GOT3 (cell line): ENCODE results near the gene SLAMF1.
"Not testable (repeated sequence)": the region's sequence is repeated elsewhere in the genome, so short reads cannot be mapped to it uniquely, and the experiment has no call there.

Experiments used
- DNase-seq: peaks from one replicate; lab custom pipeline; 2025; ENCODE audit warnings: mixed read lengths; lab: John Stamatoyannopoulos, UW

Gene SLAMF1

GRCh38 chr1:160638926-160639325, 7.9 kb downstream of the SLAMF1 start:
- no peak for DNase-seq

DNA sequence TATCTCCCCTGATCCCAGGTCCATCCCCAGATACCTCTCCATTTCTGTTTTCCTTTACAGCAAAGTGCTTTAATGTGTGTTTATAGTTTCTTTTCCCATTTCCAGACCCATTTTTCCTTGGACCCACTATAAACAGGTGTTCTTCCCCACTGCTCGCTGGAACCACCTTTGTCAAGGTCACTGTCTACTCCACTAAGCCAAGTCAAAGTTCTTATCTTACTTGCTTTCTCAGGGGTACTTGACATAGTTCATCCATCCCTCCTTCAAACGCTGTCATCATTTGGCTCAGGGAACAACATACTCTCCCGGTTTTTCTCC, 8.3 kb downstream of the SLAMF1 start:
- no peak for DNase-seq

- DNase-seq: no peak
Measured at GRCh38 chr1:160637821-160638539, 8.9 kb downstream of the SLAMF1 start.

DNA sequence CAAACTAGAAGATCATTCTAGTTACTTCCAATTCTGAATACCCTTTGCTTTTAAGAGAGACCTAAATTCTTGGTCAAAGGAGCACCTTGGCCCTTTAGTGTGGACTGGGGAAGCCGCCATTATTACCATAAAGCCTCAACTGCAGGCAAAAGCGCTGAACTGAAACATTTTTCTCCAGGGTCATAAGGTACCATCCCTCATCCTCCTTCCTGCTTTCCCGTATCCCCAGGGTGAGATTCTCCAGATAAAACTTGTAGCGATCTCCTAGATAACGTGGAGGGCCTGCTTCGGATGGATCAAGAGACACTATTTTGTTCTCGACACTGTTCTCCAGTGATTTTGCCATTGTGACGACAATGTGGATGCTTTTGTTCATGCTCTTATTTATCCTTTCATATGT, 9.8 kb downstream of the SLAMF1 start:
- DNase-seq: no peak

DNA sequence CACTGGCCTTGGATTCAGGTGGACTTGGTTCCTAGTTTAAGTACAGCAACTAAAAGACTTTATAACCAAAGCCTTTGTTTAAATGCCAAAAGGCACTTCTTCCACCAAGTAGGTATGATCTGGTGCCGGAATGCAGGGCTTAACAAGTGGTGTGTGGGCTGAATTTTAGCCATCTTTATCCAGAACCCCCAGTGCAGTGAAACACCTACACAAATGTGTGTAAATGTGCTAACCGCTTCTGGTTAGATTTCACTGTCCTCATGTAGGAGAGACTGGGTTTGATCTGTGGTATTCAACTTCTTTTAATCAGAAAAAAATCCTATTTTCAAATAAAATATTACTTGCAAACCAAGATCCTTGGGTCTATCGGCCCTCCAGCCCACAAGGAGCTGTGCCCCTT, 10.3 kb downstream of the SLAMF1 start:
- DNase-seq: no peak

DNA sequence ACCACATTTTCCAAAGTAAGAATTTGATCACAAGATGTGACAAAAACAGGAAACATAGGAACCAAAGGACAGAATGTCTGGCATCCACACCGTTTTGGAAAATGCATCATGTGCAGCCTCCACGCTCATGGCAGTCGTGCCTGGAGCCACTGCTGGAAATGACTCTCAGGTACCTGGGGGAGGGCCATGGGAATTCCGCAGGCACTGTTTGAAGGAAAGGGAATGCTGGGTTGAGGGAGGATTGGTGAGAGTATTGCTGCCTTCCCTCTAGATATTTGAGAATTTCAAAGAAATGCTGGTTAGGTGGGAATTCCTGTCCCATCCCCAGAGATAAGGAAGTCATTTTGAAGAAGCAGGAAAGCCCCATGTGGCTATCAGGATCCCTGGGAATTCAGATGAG, 10.8 kb downstream of the SLAMF1 start:
- DNase-seq: no peak

DNA sequence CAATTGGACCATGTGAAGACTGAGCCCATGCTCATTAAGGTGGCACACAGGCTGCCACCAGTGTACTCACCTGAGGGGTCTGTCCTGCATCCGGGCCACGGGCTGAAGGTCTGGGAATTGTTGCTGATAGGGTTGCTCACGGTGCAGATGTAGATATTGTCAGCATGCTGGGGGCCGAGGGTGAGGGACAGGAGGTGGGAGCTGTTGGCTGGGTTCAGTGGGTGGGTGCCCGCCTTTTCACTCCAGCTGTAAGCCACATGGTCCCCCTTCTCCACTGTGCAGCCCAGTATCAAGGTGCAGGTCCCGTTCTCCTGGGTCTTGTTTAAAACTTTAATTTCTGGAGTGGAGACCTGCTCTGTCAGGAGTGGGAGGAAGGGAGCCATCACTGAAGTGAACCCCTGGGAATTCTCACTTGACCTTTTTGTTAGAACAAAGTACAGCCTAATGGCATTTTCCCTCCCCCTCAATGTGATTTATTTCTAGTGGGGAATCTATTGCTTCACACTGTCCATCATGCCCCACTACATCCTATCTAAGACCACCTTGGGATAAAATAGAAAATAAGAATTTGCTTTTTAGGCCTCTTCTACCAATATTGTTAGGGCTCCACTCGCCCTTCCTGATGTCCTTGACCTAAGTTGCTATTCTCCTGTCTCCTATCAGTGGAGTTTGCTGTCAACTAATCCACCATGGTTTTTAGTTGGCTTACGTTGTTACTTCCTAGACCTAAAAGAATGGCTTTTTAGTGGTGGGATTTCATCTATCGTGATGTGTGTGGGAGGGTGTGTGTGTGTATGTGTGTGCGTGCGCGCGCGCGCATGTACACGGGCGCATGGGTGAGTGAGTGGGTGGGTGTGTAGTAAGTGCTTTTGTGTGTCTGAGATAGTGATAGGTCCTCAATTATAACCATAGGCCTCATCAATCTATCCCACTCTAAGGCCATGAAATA, 12.0 kb downstream of the SLAMF1 start:
- DNase-seq: no peak

DNA sequence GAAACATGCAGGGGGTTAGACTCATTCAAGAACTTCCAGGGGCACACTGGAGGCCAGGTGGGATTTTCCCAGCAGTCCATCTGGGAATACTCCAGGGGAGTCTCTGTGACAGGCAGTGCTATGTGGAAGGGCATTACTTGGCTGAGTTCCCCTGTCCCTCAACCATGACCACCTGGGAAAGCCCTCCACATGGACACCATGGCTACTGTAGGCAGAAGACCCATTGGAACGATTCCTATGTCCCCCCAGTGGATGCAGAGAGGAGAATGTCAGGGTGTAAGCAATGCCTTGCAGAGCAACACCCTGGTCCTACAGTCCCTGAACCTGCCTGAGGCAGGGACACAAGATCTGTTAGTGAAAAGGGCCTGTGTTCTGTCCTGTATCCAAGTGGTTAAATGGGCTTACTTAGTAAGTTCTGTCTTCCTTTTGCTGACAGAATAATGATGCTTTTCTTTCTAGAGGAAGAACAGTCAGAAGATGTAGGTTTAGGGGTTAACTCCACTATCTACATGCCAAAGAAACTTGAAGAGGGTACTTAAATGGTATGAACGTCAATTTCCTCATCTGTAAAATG, 13.4 kb downstream of the SLAMF1 start:
- DNase-seq: no peak

GRCh38 chr1:160631983-160632625, 14.7 kb downstream of the SLAMF1 start:
- no peak for DNase-seq

DNA sequence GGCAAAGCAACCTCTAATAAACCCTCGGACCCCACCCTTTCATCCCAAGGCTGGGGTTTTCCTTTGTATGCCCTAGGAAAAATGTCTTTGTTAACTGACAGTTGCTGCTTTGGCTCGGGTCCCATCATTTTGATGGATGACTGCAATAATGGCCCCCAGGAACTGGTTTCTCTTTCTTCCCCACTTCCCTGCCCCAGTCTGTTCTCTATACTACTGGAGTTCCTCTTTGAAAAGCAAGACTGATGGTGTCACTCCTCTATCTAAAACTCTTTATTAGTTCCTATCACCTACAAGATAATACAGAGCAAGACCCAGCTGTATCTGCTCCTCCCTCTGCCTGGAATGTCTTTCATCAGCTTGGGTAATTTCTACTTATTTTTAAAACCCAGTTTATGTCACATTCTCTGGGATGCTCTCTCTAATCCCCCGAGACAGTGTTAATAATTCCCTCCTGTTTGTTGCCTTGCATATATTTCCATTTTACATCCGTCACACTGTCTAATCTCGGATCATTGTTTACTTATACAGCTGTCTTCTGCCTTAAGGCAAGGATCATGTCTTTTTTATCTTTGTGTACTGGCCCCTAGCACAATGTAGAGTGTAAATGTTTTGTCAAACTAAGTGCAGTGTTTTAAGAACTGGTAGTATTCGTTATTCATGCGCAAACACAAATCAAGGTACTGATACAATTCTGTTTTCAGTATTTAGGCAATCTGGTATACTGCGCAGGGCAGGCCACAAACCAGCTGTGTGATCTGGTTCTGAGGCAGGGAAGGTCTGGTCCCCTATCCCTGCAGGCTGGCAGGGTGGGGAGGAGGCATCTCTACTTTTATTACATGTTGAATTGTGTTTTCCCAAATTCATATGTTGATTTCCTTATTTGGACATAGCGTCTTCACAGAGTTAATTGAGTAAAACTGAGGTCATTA, 16.1 kb downstream of the SLAMF1 start:
- no peak for DNase-seq

DNA sequence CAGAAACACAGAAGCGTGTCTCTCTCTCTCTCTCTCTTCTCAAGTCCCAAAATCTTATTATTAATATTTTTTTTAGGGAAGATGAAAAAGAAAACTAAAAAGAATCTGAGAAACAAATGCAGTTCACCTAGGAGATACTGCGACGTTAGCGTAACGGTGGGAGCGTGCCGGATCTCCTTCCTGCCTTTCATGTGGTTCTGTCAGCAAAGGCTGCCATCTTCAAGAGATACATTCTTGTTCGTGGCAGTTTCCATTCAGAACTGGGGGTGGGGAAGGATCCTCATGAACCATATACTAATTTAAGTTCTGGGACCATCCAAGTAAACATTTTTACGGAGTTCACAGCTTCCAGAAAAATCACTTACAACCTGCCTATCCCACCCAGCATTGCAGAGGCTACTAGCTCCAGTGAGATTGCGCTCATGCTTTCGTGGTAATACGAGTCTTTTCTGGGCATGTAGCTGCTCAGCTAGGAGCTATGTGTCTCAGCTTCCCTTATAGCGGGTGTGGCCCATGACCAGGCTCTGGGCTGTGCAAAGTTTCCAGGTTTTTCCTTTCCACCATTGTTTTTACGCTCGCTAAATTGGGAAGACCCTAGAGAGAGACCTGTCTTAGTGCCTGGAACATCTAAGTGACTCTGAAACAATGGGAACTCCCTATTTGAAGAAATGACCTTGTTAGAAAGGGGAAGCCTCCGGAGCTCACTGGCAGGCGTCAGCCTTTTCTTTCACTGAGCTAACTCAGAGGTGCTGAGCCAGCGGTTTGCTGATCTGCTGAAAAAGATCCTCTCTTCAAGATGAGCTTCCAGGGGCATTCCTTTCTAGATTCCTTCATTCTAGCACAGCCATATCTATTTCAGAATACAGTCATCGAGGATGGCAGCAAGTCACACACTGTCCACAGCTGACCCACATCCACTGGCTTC, 17.3 kb downstream of the SLAMF1 start:
- no peak for DNase-seq

GRCh38 chr1:160628799-160629263, 18.0 kb downstream of the SLAMF1 start:
- no peak for DNase-seq

GRCh38 chr1:160627677-160628289, 19.1 kb downstream of the SLAMF1 start:
- DNase-seq: not testable (repeated sequence)

- no peak for DNase-seq
Measured at GRCh38 chr1:160626509-160627342, 20.1 kb downstream of the SLAMF1 start.

DNA sequence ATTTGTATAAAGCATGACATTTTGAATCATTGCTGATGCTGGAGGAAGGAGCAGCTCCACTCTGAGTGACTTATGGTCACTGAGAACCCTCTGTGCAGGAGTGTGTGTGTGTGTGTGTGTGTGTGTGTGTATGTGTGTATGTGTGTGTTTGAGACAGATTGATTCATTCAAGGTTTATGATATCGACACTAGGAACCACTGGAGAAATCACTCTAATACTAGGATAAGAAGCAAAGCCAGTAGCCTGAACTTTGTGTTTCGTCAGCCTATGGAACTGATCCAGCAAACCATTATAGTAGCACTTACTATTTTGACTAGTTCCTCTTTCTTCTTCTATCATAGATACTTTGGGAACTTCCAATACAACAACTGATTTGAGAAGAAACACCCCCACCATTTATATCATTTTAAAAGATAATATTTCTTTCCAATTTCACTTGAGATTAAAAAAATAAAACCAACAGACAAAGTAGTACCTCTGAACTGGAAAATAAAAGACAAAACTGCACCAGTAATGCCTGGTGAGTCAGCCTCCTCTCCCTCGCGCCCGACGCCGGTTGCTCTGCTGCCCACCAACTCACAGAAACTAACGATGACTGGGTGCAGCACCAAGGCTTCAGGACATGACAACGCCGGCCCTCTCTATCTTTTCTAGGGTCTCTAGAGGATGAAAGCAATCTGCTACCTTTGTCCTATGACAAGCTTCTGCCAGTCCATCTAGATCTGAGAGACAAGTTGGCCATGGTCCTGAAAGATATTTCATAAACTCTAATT, 20.9 kb downstream of the SLAMF1 start:
- DNase-seq: no peak

DNA sequence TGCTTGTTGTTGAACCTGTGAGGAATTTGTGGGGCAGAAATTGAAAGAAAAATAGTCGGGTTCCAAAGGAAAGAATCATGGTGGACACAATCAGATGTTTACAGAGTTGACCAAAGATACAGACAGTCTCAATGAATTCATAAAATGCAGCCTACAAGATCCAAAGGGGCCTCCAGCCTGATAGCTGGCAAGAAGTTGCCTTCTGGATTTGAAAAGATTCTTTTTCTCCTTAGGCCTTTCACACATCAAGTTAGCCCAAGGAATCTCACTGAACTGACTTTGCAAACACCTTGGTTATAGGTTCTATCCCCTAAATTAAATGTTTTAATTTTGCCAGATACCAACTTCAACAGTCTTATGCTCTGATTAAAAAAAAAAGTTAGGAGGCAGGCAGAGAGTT, 21.5 kb downstream of the SLAMF1 start:
- no peak for DNase-seq

- no peak for DNase-seq
Measured at GRCh38 chr1:160624464-160624863, 22.4 kb downstream of the SLAMF1 start.

- no peak for DNase-seq
Measured at GRCh38 chr1:160623862-160624261, 23.0 kb downstream of the SLAMF1 start.
